Measurements from ENCODE around the gene EIF4E3.

DNA sequence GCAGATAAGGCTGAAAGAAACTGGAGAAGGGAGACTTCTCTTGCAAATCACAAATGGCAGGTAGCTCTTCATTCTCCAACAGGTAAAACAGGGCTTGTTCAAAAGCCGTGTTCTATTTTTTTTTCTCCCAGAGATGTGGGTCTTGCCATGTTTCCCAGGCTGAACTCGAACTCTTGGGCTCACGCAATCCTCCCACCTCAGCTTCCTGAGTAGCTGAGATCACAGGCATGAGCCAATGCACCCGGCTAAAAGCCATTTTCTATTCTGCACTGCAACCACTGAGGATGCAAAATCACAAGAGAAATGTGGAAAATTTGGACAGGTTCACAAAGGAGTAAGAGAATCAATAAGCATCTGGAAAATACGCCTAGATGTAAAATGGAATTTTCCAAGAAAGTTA lies 19.5 kb downstream of the EIF4E3 start:
- TF ChIP-seq, protein P1, sequence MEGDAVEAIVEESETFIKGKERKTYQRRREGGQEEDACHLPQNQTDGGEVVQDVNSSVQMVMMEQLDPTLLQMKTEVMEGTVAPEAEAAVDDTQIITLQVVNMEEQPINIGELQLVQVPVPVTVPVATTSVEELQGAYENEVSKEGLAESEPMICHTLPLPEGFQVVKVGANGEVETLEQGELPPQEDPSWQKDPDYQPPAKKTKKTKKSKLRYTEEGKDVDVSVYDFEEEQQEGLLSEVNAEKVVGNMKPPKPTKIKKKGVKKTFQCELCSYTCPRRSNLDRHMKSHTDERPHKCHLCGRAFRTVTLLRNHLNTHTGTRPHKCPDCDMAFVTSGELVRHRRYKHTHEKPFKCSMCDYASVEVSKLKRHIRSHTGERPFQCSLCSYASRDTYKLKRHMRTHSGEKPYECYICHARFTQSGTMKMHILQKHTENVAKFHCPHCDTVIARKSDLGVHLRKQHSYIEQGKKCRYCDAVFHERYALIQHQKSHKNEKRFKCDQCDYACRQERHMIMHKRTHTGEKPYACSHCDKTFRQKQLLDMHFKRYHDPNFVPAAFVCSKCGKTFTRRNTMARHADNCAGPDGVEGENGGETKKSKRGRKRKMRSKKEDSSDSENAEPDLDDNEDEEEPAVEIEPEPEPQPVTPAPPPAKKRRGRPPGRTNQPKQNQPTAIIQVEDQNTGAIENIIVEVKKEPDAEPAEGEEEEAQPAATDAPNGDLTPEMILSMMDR (IDR thresholded peaks at IDR 0.05), result no peak
- TF ChIP-seq POLR2A (IDR thresholded peaks at IDR 0.05), result no peak
